OCI-M2 (cell line): ENCODE measurements around the gene PGS1.

Experiments used
- DNase-seq: peaks from one replicate; lab custom pipeline; 2025; ENCODE audit not compliant: unreplicated experiment; lab: John Stamatoyannopoulos, UW

The PGS1 gene

GRCh38 chr17:78384479-78385175 lies 6.2 kb downstream of the PGS1 start:
- DNase-seq = no peak

- no peak for DNase-seq
Observed at GRCh38 chr17:78387977-78388941, 9.8 kb downstream of the PGS1 start.

- DNase-seq = no peak
Observed at GRCh38 chr17:78390241-78391050, 12.0 kb downstream of the PGS1 start.

GRCh38 chr17:78391051-78391431 lies 12.6 kb downstream of the PGS1 start:
- DNase-seq = no peak

- DNase-seq = no peak
Observed at GRCh38 chr17:78391843-78392242, 13.4 kb downstream of the PGS1 start.

GRCh38 chr17:78392295-78392694 lies 13.8 kb downstream of the PGS1 start:
- no peak for DNase-seq

- DNase-seq = no peak
Observed at GRCh38 chr17:78393575-78393974, 15.1 kb downstream of the PGS1 start.

- no peak for DNase-seq
Observed at GRCh38 chr17:78394209-78394608, 15.8 kb downstream of the PGS1 start.

- DNase-seq = no peak
Observed at GRCh38 chr17:78395155-78395554, 16.7 kb downstream of the PGS1 start.

- DNase-seq = no peak
Observed at GRCh38 chr17:78396441-78397337, 18.2 kb downstream of the PGS1 start.

- DNase-seq = no peak
Observed at GRCh38 chr17:78397681-78398101, 19.2 kb downstream of the PGS1 start.

- no peak for DNase-seq
Observed at GRCh38 chr17:78398390-78398789, 19.9 kb downstream of the PGS1 start.

GRCh38 chr17:78399028-78399692 lies 20.7 kb downstream of the PGS1 start:
- DNase-seq = no peak

GRCh38 chr17:78399693-78400144 lies 21.3 kb downstream of the PGS1 start:
- no peak for DNase-seq

- no peak for DNase-seq
Observed at GRCh38 chr17:78400581-78401240, 22.3 kb downstream of the PGS1 start.

GRCh38 chr17:78401246-78401645 lies 22.8 kb downstream of the PGS1 start:
- no peak for DNase-seq

GRCh38 chr17:78401891-78402290 lies 23.4 kb downstream of the PGS1 start:
- DNase-seq = no peak

GRCh38 chr17:78403822-78404221 lies 25.4 kb downstream of the PGS1 start:
- DNase-seq = no peak

- DNase-seq = no peak
Observed at GRCh38 chr17:78406396-78406795, 27.9 kb downstream of the PGS1 start.
